Mucosa of descending colon (tissue), 3 donors: ENCODE results near the gene NDUFAF4. TPM values are rescaled to one million over a fixed set of nuclear protein-coding genes. Genes with fewer than 3 reads are reported as not detected.

Source experiments
- ATAC-seq: fragments of 200-7000 bp; cut with Tn5 transposase; one replicate; pipeline ENCODE4 v1.9.1; 2020; ENCODE audit warnings: mild to moderate bottlenecking, moderate library complexity
- DNase-seq, 3 donors: peaks; one replicate each; pipeline ENCODE4 v3.0.0-alpha.2; 2020
- H3K36me3 ChIP-seq: fragments of 200-600 bp; one replicate; pipeline ENCODE4 v1.8.0; 2021; ENCODE audit warnings: low read depth, mild to moderate bottlenecking
- H3K4me1 ChIP-seq: fragments of 200-600 bp; one replicate; pipeline ENCODE4 v1.8.0; 2021; ENCODE audit warnings: low read depth, mild to moderate bottlenecking
- H3K4me3 ChIP-seq: fragments of 200-600 bp; one replicate; pipeline ENCODE4 v1.8.0; 2021; ENCODE audit warnings: mild to moderate bottlenecking
- H3K9me3 ChIP-seq: fragments of 200-600 bp; one replicate; pipeline ENCODE4 v1.8.0; 2021; ENCODE audit warnings: mild to moderate bottlenecking
- CTCF ChIP-seq: fragments of 200-600 bp; IDR thresholded peaks from one replicate; pipeline ENCODE4 v1.8.0; 2022; ENCODE audit warnings: antibody characterized with exemption, mild to moderate bottlenecking
- intact Hi-C, 2 donors: fragments of 100-400 bp; cut with DNase I in 1 of 2; cut with micrococcal nuclease in 1 of 2; formaldehyde crosslinking; loops; one replicate each; pipeline versions ENCODE4 v1.11.0 to v1.11.1; 2022; cut with DNase I, micrococcal nuclease
- total RNA-seq, 3 donors: library from RNA; stranded (reverse); fragmentation: NEBNext Ultra II Directional in 2 of 3; extraction: Animal tissue kit (Norgen Biotek cat#: 25700) in 2 of 3; gene quantifications; one replicate each; pipeline versions ENCODE4 v1.2.1 to v1.2.4, GENCODE V29; 2021 to 2023
- donor health status: DM: no; HTN: no; CAD: no; lungs with moderate emphysema.
- donor health status: DM: no; HTN: no; CAD: no.
- donor health status: DM: no; HTN: yes; CAD: no.

NDUFAF4 gene
- total RNA-seq, 3 donors from 2014 or later: 34.1 to 39.7 (median 37.0) TPM

GRCh38 chr6:96911751-96912150 is 14.1 kb upstream of the NDUFAF4 start:
- DNase-seq (no peak), ATAC-seq (no peak)
- intact Hi-C loops: no loop called here

GRCh38 chr6:96911171-96911570 is 13.5 kb upstream of the NDUFAF4 start:
- no peaks in the 10 kb centered on the region for H3K9me3 ChIP-seq
- intact Hi-C loops: no loop called here
- no peak for TF ChIP-seq CTCF
- DNase-seq (no peak), ATAC-seq (no peak)
- H3K36me3 ChIP-seq: no peaks in the 10 kb centered on the region
- no peaks in the 10 kb centered on the region for H3K4me1 ChIP-seq
- no peak overlapping the region for H3K4me3 ChIP-seq

More at GRCh38 chr6:96911751-96912150, 14.1 kb upstream of the NDUFAF4 start:
- Histone ChIP-seq H3K36me3 (no peaks in the 10 kb centered on the region), H3K9me3 (no peaks in the 10 kb centered on the region), H3K4me1 (no peaks in the 10 kb centered on the region), H3K4me3 (no peak overlapping the region)
- no peak for TF ChIP-seq CTCF

- intact Hi-C loops: loop anchor here in 1 of 2 donors (10.0 kb wide), 1 partner anchor 155 kb away; no protein-coding TSS in a partner anchor
- peak; percentile 88 for ATAC-seq
- peak in 1 of 3 donors; percentile 65 for DNase-seq
- no peak for TF ChIP-seq CTCF
- Histone ChIP-seq H3K36me3 (no peaks in the 10 kb centered on the region), H3K4me3 (no peak overlapping the region), H3K9me3 (no peaks in the 10 kb centered on the region), H3K4me1 (no peaks in the 10 kb centered on the region)
Measured at GRCh38 chr6:96909811-96910210, 12.1 kb upstream of the NDUFAF4 start.

GRCh38 chr6:96907498-96907897 is 9.8 kb upstream of the NDUFAF4 start:
- Histone ChIP-seq H3K4me1 (no peaks in the 10 kb centered on the region), H3K9me3 (no peaks in the 10 kb centered on the region), H3K4me3 (no peak overlapping the region), H3K36me3 (no peaks in the 10 kb centered on the region)
- no peak for TF ChIP-seq CTCF
- intact Hi-C loops: loop anchor here in 1 of 2 donors (10.0 kb wide), 1 partner anchor 157 kb away; no protein-coding TSS in a partner anchor
- DNase-seq (no peak), ATAC-seq (no peak)

GRCh38 chr6:96900873-96901272 is 3.2 kb upstream of the NDUFAF4 start:
- ATAC-seq (no peak), DNase-seq (no peak)
- TF ChIP-seq CTCF: no peak
- intact Hi-C loops: loop anchor here in 1 of 2 donors (10.0 kb wide), 1 partner anchor 164 kb away; no protein-coding TSS in a partner anchor
- Histone ChIP-seq H3K9me3 (no peaks in the 10 kb centered on the region), H3K4me3 (no peak overlapping the region), H3K36me3 (no peaks in the 10 kb centered on the region), H3K4me1 (peaks cover 6% of the 10 kb centered on the region)
